ENCODE data around the gene MTMR3.
A peak's percentile ranks its signal among the peaks of the same experiment; 100 is the strongest.

Gene MTMR3

GRCh38 chr22:30002861-30003486 is 120.0 kb downstream of the MTMR3 start:
- no peak for DNase-seq (ENCODE audit: low read depth in 2 of 2)

DNA sequence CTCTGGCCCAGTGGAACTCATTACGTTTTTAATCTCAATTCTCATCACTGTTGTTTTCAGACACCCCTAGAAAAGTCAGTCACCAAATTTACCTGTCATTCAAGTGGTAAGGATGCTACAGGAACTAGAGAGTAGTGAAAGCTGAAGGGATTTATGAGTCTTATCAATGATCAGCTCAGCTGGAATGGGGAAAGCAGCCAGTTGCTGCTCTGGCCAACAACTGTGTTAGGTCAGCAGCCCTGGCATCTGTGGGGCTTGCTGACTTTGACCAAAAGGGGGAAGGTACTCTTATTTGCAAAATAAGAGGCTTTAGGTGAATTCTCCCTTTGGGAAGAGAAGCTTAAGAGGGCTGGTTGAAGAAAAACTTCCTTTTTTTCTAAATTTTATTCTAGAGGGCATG is 121.1 kb downstream of the MTMR3 start:
- DNase-seq (ENCODE audit: low read depth in 2 of 2), result no peak

GRCh38 chr22:30004694-30005093 is 121.7 kb downstream of the MTMR3 start:
- no peak for DNase-seq (ENCODE audit: low read depth in 2 of 2)

DNA sequence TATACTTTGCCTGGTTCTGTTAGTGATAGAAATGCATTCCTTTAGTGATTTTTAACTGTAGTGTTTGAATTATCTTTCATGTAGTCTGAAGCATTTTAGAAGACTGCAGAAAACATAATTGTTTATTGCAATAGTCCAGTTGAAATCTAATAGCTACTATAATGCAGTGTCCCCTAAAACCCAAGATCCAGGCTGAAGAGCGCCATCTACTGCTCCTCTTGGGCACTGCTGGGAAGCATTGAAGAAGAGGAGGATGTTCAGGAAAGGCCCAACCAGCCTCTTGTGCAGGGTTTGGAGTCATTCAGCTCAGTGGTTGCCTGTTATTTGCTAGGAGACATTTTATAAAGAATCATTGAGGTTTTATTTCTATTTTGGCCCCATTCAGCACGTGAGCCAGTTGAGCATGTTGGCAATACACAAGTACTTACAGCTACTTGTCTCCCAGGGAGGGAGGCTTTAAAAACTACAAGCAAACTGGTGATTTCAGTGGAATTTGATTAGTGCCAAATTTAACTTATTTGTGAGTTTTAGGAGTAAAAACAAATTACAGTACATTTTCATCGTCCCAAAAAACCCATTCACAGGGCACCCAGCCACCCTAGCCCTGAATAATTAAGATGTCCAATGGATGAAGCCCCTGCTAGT is 122.4 kb downstream of the MTMR3 start:
- peak; percentile 16 to 27 for DNase-seq (ENCODE audit: low read depth in 2 of 2)

- no peak for DNase-seq (ENCODE audit: low read depth in 2 of 2)
These were observed 124.4 kb downstream of the MTMR3 start for GRCh38 chr22:30007361-30007760.

GRCh38 chr22:30008401-30008800 is 125.4 kb downstream of the MTMR3 start:
- no peak for DNase-seq (ENCODE audit: low read depth in 2 of 2)

GRCh38 chr22:30009478-30009877 is 126.5 kb downstream of the MTMR3 start:
- no peak for DNase-seq (ENCODE audit: low read depth in 2 of 2)

DNA sequence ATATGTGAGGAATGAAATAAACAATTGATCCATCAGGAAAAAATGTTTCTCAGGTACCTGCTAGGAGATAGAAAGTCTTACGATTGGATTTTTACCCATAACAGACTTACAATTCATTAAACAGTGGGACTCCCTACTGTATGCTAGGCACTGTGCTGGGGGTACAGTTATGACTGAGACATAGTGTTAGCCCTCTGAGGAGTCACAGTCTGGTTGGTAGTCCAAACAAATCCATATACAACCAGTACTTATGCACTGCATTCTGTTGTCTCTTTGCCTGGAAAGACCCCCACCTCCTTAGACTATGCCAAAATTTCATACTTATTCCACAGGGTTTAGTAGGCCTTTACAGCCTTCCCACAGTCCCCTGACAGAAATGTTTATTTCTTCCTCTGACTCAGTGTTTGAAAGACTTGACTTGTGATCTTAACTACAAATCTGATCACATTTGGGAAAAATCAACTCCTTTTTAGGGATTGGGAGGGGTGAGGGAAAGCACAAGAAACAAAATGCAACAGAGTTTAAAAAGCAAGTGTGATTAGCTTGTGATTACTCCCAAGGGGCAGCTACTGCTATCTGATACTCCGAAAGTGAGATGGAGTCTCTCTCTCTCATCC is 127.9 kb downstream of the MTMR3 start:
- DNase-seq (ENCODE audit: low read depth in 2 of 2), result no peak

DNA sequence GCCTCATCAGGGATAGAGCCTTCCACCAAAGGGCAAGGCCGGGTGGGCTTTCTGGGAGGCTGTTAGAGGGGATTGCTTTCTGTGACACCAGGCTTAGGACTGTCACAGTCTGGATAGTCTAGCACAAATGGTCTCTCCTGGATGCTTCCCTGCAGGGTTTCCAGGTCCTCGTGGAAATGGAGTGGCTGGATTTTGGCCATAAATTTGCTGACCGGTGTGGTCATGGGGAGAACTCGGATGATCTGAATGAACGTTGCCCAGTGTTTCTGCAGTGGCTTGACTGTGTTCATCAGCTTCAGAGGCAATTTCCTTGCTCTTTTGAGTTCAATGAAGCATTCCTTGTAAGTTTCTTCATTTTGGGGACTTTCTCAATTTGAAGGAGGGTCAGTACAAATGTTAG is 130.2 kb downstream of the MTMR3 start:
- no peak for DNase-seq (ENCODE audit: low read depth in 2 of 2)

DNA sequence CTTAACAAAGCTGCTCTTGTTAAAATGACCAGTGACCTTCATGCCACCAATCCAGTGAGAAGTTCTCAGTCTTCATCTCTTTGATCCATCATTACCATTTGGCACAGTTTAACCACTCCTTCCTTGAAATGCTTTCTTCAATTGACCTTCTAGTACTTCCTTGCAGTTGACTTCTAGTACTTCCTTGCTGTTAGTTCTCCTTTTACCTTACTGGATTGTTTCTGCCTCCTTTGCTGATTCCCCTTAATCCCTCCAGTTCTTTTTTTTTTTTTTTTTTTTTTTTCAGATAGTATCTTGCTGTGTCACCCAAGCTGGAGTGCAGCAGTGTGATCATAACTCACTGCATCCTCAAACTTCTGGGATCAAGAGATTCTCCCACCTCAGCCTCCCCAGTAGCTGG is 131.3 kb downstream of the MTMR3 start:
- no peak for DNase-seq (ENCODE audit: low read depth in 2 of 2)

DNA sequence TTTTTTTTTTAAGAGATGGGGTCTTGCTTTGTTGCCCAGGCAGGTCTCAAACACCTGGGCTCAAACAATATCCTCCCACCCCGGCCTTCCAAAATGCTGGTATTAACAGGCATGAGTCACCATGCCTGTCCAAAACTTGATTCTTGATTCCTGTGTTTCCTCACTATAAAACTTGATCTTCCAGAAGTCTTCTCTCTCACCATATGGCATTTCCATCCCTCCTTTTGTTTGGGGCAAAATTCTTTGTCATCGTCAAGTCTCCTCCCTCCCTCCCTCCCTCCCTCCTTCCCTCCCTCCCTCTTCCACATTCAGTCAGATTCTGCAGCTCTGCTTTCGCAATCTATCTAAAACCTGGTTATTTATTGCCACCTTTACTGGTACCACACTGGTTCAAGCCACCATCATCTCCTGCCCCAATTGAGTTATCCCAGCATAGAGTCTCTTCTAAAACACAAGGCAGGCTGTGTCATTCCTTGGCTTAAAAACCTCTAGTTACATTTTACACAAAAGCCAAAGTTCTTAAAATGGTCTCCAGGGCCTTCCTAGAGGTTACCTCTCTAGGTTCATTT is 132.3 kb downstream of the MTMR3 start:
- no peak for DNase-seq (ENCODE audit: low read depth in 2 of 2)

GRCh38 chr22:30015846-30016245 is 132.9 kb downstream of the MTMR3 start:
- no peak for DNase-seq (ENCODE audit: low read depth in 2 of 2)

DNA sequence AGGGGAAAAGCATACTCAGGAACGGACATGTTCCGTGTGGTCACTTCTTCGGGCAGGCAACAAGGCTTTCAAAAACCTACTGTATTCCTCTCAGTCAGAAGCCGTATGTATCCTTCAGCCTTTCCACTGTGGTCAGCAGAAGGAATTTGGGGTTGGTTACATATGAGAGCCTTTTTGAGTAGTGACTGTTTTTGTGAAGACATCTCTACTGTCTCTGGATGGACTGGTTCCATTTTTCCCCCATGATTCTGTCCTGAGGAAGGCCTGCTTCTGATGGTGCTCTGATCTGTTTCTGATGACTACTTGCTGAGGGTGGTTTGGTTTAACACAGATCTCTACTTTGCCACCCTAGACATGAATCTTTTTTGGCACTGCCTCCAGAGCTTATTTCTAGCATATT is 133.6 kb downstream of the MTMR3 start:
- DNase-seq (ENCODE audit: low read depth in 2 of 2), result no peak

GRCh38 chr22:30017375-30018223 is 134.6 kb downstream of the MTMR3 start:
- no peak for DNase-seq (ENCODE audit: low read depth in 2 of 2)

DNA sequence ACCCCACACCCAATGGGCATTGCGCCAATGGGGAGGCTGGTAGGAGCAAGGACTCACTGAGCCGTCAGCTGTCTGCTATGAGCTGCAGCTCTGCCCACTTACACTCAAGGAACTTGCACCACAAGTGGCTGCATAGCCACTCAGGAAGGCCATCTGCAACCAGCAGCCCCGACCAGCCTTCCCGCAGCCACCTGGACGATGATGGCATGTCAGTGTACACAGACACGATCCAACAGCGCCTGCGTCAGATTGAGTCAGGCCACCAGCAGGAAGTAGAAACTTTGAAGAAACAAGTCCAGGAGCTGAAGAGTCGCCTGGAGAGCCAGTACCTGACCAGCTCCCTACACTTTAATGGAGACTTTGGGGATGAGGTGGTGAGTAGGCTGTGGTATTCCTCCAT is 137.5 kb downstream of the MTMR3 start:
- no peak for DNase-seq (ENCODE audit: low read depth in 2 of 2)

DNA sequence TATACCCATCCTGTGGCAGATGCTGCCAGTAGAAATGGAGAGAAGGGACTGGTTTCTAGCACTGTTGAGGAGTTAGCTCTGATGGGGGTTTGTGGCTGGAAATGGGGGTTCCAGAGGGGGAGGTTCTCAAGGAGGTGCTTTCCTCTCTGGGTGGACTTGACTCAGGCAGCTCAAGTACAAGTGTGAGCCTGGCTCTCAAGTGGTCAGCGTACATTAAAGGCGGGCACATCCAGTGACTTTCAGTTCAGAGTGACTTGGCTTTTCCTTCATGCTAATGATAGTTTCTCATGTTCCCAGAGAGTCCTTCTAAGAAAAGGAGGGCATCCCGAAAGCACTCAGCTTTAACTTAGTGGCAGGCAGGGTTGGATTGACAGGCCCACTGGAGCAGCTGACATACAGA is 138.4 kb downstream of the MTMR3 start:
- no peak for DNase-seq (ENCODE audit: low read depth in 2 of 2)

DNA sequence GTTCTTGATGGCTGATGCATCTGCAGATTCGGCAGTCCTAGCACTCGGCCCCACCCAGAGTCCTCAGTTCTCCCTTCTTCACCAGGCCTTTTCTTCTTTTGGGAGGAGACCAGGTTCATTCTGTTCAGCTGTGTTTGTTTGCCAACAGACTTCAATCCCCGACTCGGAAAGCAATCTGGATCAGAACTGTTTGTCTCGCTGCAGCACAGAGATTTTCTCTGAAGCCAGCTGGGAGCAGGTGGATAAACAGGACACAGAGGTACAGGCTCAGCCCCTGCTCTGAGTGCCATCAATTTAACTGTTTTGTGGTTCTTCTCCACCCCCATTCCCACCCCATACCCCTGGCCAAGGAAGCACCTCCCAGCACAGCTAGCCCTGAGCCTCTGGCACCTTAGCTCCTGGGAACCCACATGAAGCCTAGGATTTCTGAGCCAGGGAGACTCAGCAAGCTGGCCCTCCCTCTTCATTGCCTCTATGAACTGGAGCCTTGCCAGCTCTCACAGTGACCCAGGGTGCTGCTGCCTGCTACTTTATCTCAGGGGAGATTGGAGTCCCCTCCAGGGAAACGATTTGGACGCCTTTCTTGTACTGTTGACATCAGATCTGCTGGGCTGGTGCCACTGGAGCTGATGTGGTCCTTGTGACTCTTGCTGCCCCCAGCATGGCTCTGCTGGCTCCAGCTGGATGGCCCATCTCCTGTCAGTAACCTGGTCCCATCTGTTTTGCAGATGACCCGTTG is 139.1 kb downstream of the MTMR3 start:
- DNase-seq (ENCODE audit: low read depth in 2 of 2), result no peak

- DNase-seq (ENCODE audit: low read depth in 2 of 2), result no peak
These were observed 140.2 kb downstream of the MTMR3 start for GRCh38 chr22:30023099-30023660.

DNA sequence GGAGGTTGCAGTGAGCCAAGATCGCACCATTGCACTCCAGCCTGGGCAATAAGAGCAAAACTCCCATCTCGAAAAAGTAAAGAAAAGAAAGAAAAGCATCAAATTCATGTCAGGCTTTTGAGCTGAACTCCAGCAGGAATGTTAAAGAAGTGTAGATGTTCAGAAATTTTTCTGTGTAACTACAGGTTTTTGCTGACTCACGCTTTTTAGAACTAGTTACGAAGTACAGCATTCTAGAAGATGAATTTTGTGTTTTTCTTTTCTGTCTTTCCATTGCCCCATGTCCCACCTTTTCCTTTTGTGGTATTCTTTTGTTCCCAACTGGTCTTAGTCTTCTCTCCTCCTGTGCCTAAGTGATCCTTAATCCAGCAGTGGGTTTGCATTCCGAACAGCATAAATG is 141.3 kb downstream of the MTMR3 start:
- DNase-seq (ENCODE audit: low read depth in 2 of 2), result no peak

DNA sequence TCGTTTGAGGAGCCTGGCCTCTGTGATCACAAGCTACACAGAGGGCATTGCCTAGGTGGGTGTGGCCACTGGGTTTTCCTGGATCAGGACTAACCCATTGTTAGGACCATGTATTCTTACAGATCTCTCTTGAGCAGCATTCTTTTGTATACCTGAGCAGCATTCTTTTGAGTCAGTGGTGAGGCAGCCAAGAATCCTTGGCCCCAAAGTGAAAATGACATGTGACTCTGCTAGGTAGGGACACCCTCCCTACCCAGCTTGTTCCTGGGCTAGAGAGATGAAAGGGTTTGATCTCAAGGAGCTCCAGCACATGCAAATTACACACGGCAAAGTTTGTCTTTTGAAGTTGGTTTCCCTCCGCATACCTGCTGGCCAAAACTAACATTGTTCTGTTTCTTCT is 142.2 kb downstream of the MTMR3 start:
- no peak for DNase-seq (ENCODE audit: low read depth in 2 of 2)

GRCh38 chr22:30026756-30027155 is 143.8 kb downstream of the MTMR3 start:
- no peak for DNase-seq (ENCODE audit: low read depth in 2 of 2)
